Activated CD8-positive, alpha-beta memory T cell treated with anti-CD3 and anti-CD28 coated beads, Interleukin-2, amount 50 U/mL, for 24 hours (primary cell): Measurements from ENCODE around the gene BCAS3.
"Not testable (repeated sequence)": the region's sequence is repeated elsewhere in the genome, so short reads cannot be mapped to it uniquely, and the experiment has no call there.

Experiments
- DNase-seq: peaks from one replicate; pipeline ENCODE4 v3.0.0-alpha.2; 2020; ENCODE audit errors: extremely low read depth

Gene BCAS3

DNA sequence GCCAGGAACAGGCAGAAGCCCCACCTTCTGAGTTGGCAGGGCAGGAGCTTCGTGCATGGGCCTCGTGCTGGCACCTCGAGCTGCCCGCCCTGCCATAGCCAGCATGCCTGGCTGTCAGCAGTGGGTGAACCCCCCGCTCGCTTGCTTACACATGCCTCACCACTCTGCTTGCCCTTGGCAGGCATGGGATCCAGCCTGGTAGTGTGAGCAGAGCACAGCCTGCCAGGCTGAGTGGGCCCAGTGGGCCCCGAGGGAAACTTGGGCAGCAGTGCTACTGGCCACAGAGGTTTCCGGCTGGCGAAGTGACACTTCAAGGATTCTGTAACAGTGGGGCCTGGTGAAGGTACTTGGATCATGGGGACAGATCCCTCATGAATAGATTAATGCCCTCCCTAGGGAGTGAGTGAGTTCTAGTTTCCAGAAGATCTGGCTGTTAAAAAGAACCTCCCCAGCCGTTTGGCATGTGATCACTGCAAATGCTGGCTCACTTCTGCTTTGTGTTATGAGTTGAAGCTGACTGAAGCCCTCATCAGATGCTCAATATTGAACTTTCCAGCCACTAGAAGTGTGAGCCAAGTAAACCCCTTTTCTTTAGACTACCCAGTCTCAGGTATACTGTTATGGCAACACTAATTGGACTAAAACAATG lies 114.7 kb downstream of the BCAS3 start:
- no peak for DNase-seq

DNA sequence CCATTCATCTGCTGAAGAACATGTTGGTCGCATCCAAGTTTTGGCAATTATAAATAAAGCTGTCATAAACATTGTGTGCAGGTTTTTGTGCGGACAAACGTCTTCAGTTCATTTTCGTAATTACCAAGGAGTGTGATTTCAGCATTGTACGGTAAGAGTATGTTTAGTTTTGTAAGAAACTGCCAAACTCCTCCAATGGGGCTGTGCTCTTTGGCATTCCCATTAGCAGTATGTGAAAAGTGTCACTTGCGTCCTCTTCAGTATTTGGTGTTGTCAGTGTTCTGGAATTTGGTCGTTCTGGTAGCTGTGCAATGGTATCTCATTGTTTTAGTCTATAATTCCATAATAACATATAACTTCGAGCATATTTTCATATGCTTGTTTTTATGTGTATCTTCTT lies 120.9 kb downstream of the BCAS3 start:
- no peak for DNase-seq

- DNase-seq, result no peak
Measured at GRCh38 chr17:60802377-60802776, 124.7 kb downstream of the BCAS3 start.

DNA sequence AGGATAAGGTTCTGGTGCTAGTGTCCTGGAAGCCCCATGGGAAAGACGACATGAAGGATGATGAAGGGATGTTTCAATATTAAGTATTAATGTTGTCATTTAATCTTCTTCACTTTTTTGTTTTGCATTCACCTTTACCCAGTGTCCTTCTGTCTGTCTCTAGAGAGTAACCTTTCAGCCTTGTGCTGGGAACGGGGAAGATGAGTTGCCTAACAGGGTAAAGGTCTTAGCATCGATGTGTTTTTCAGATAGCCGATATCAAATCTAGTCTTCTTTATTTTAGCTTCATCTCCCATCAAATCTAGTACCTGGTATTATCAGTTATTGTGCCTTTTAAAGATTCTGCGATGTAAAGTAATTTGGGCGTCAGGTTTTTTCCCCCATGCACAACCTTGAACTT lies 125.4 kb downstream of the BCAS3 start:
- no peak for DNase-seq

GRCh38 chr17:60804831-60805230 lies 127.2 kb downstream of the BCAS3 start:
- no peak for DNase-seq

- no peak for DNase-seq
Measured at GRCh38 chr17:60809421-60809820, 131.8 kb downstream of the BCAS3 start.

- not testable (repeated sequence) for DNase-seq
Measured at GRCh38 chr17:60814941-60815340, 137.3 kb downstream of the BCAS3 start.

- DNase-seq, result no peak
Measured at GRCh38 chr17:60817192-60817591, 139.5 kb downstream of the BCAS3 start.

DNA sequence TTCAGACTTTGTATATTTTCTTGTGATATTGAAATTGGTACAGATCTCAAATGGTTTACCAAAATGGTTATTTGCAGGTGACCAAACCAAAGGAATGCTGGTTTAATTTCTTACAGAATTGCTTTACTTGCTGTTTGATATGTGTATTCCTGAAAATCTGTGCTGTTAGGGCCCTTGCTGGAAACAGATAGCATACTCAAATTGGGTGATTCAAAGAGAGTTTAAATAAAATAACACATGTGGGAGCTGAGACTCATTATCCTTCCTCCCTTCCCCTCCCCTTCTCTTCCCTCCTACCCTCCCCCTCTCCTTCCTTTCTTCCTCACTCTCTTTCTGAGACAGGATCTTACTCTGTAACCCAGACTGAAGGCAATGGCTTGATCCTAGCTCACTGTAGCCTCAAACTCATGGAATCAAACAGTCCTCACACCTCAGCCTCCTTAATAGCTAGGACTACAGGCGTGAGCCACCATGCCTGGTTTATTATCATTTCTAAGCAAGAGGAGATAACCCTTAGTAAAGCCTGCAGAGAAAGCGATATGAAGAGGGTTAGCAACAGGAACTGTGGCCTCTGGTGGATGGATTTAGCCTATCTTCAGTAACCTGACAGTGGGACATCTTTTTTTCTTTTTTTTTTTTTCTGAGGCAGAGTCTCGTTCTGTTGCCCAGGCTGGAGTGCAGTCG lies 141.9 kb downstream of the BCAS3 start:
- DNase-seq, result no peak

GRCh38 chr17:60823515-60823914 lies 145.9 kb downstream of the BCAS3 start:
- no peak for DNase-seq

GRCh38 chr17:60825351-60825750 lies 147.7 kb downstream of the BCAS3 start:
- DNase-seq, result no peak

DNA sequence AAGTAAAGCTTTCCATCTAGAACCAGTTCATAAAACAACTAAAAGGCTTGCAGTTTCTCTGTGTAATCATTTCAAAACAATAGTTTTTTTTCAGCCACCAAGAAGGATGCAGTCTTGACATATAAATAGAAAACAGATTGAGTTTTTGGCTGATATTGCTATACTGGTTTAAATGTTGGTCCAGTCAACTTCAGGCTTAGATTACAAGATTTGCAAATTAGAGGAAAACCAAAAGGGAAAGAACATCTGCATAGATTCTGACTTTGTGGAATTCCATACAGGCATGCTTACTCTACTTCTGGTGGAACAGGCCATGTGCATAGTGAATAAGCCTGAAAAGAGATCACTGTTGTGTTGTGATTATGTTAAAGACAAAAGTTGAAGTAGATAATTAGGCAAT lies 150.3 kb downstream of the BCAS3 start:
- DNase-seq, result no peak

DNA sequence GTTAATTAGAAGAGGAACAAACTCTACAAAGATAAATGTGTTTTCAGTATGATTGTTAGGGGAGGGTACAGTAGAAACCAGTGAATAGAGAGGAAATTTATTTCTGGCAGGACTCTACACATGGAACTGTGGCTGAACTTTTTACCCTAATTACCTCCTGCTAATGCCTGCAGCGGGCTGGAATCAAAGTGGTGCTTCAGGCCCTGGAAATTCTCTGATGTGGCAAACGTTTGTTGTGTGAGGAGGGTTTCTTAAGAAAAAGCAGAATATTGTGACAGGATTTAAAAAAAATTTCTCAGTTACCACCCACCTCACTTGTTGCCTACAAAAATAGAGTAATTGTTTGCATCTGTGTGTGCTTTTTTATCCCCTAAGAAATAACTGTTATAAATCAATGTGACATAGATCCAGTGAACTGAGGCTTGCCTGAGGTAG lies 154.5 kb downstream of the BCAS3 start:
- no peak for DNase-seq

GRCh38 chr17:60832631-60833030 lies 155.0 kb downstream of the BCAS3 start:
- no peak for DNase-seq

- DNase-seq, result no peak
Measured at GRCh38 chr17:60840456-60840855, 162.8 kb downstream of the BCAS3 start.

GRCh38 chr17:60845012-60845411 lies 167.4 kb downstream of the BCAS3 start:
- DNase-seq, result no peak

- no peak for DNase-seq
Measured at GRCh38 chr17:60846175-60846574, 168.5 kb downstream of the BCAS3 start.

DNA sequence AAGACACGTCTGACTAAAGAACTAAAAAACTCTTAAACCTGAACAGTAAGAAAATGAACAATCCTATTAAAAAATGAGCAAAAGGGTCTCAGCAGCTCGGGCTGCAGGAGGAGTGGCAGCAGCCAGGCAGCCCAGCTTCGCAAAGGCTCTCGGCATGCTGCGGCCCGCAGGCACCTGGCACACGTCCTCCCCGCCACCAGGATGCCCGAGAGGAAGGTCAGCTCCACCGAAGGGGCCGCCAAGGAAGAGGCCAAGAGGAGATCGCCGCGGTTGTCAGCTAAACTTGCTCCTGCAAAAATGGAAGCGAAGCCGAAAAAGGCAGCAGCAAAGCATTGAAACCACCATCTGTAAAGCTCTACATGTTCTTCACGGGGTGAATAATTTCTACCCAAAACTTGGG lies 173.5 kb downstream of the BCAS3 start:
- DNase-seq, result no peak

- DNase-seq, result no peak
Measured at GRCh38 chr17:60857556-60858080, 180.0 kb downstream of the BCAS3 start.

DNA sequence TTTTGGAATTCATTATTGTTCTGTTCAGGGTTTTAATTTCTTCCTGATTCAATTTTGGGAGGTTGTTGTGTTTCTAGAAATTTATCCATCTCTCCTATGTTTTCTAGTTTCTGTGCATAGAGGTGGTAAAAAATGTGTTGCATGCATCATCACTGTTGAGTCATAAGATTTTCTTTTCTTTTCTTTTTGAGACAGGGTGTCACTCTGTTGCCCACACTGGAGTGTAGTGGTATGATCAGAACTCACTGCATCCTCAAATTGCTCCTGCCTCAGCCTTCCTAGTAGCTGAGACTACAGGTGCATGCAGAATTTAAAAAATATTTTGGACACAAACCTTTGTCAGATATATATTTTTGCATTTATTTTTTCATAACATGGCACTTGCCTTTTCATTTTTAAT lies 184.8 kb downstream of the BCAS3 start:
- no peak for DNase-seq

DNA sequence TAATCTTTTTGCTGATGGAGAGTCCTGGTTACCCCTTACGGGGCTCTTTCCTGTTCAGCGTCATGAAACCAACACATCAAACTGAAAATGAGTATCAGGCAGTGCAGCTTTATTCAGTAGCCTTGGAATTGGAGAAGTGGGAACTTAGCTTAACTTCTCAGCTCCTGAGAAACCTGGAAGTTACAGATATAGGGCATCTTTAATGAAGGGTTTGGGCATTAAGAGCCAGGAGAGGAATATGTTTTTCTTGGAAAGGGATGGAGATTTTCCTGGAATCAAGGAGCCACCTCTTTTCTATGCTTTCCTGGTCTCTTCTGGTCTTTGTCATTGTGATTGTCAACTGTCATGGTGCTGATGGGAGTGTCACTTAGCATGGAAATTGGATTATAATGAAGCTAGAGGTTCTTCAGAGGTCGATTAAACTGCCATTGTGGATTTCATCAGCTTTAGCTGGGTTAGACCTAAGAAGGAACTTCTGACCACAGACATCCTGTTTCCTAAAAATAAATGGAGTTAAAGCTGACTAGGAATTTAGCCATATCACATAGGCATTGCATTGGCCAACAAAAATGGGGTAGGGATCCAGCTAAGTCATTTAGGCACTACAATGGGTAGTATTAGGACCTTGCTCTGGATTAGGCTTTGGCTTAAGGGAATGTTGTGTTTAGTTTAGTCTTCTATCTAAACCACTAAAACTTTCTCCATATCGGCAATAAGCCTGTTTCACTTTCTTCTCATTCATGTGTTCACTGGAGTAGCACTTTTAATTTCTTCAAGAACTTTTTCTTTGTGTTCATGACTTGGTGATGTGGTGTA lies 186.4 kb downstream of the BCAS3 start:
- no peak for DNase-seq

GRCh38 chr17:60864708-60865005 lies 187.0 kb downstream of the BCAS3 start:
- DNase-seq, result no peak

GRCh38 chr17:60874772-60875171 lies 197.1 kb downstream of the BCAS3 start:
- no peak for DNase-seq
